SK-N-SH treated with all-trans-retinoic acid at 6 μM for 48 hours (cell line): ENCODE measurements around the gene LRBA.

Source experiments
- ESRRG ChIP-seq: fragments of 250-450 bp; sonication (Bioruptor Pico); IDR thresholded peaks from 2 replicates; pipeline ENCODE4 v1.6.1; 2021; ENCODE audit warnings: mild to moderate bottlenecking
- PPARA ChIP-seq: fragments of 250-450 bp; sonication (Bioruptor Pico); IDR thresholded peaks from 2 replicates; pipeline ENCODE4 v1.5.0; 2020; ENCODE audit warnings: mild to moderate bottlenecking, borderline replicate concordance

DNA sequence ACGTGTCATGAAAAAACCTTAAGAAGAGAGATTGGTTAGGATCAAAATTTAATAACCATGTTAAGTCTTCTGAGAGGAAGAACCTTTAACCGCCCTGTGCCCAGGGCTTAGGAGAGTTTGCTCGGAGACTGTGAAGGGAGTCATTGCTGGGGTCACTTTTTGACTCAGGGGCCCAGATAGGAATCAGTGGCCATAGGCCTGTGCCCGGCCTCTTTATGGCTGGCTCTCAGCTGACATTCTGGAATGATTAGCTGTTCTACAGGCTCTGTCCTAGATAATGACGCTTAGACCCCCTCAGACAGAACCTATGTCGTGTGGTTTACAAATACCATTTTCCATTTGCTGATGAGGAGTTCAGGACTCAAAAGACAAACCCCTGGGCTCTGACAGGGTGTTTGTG is 762.8 kb downstream of the LRBA start:
- TF ChIP-seq PPARA (CRISPR knock-in tag) = no peak
- TF ChIP-seq ESRRG = no peak
